Testis (tissue), 2 donors: Measurements from ENCODE around the gene KIAA1755.

ENCODE experiments used
- CTCF ChIP-seq, 3 experiments: fragments of 450-650 bp in 2 of 3; fragments of 200-600 bp in 1 of 3; sonication (generic) in 1 of 3; IDR thresholded peaks; one replicate each; pipeline ENCODE4 v1.5.1; 2016 to 2019; ENCODE audit warnings: antibody characterized with exemption in 3 of 3, mild to moderate bottlenecking in 2 of 3, moderate library complexity in 1 of 3
- POLR2A ChIP-seq: fragments of 450-650 bp; IDR thresholded peaks from one replicate; pipeline ENCODE4 v1.6.1; 2017; ENCODE audit warnings: antibody characterized with exemption, mild to moderate bottlenecking, moderate library complexity

GRCh38 chr20:38255393-38255792 is 5.1 kb downstream of the KIAA1755 start:
- no peak for TF ChIP-seq CTCF (IDR thresholded peaks at IDR 0.05)
- no peak for TF ChIP-seq POLR2A
